RWPE2 (cell line): ENCODE results near the gene CPXM2.

Source experiments
- ATAC-seq: fragments of 200-7000 bp; cut with Tn5 transposase; 3 replicates; pipeline ENCODE4 v1.9.1; 2021; ENCODE audit warnings: low read depth
- DNase-seq: peaks from one replicate; pipeline ENCODE4 v3.0.0-alpha.2; 2020; ENCODE audit warnings: low spot score
- H3K27ac ChIP-seq: fragments of 450-650 bp; 2 replicates; pipeline ENCODE4 v1.5.1; 2017; ENCODE audit warnings: mild to moderate bottlenecking; ENCODE audit not compliant: poor library complexity, severe bottlenecking
- H3K27me3 ChIP-seq: fragments of 250-450 bp; sonication (Bioruptor Pico); 2 replicates; pipeline ENCODE4 v1.5.1; 2021; ENCODE audit warnings: mild to moderate bottlenecking, moderate library complexity; ENCODE audit not compliant: insufficient read depth, poor library complexity, severe bottlenecking
- H3K36me3 ChIP-seq: fragments of 250-450 bp; sonication (Bioruptor Pico); 2 replicates; pipeline ENCODE4 v1.5.1; 2020; ENCODE audit warnings: low read depth, mild to moderate bottlenecking, moderate library complexity
- H3K4me1 ChIP-seq: fragments of 250-450 bp; sonication (Bioruptor Pico); 2 replicates; pipeline ENCODE4 v1.5.1; 2021; ENCODE audit warnings: mild to moderate bottlenecking, moderate library complexity; ENCODE audit not compliant: insufficient read depth, poor library complexity, severe bottlenecking
- H3K4me3 ChIP-seq: fragments of 250-450 bp; sonication (Bioruptor Pico); 2 replicates; pipeline ENCODE4 v1.5.1; 2021; ENCODE audit warnings: mild to moderate bottlenecking, moderate library complexity; ENCODE audit not compliant: severe bottlenecking
- H3K9me3 ChIP-seq: fragments of 250-450 bp; sonication (Bioruptor Pico); 2 replicates; pipeline ENCODE4 v1.5.1; 2021; ENCODE audit warnings: mild to moderate bottlenecking, moderate library complexity; ENCODE audit not compliant: severe bottlenecking
- CTCF ChIP-seq: fragments of 450-650 bp; IDR thresholded peaks from one replicate; pipeline ENCODE4 v1.5.1; 2017; ENCODE audit warnings: mild to moderate bottlenecking, moderate library complexity; ENCODE audit not compliant: poor library complexity, severe bottlenecking

The CPXM2 gene

GRCh38 chr10:123761038-123761428 is 130.6 kb downstream of the CPXM2 start:
- TF ChIP-seq CTCF: peak; percentile 13
- H3K4me3 ChIP-seq: no peak overlapping the region
- no peak for DNase-seq
- H3K36me3 ChIP-seq: no peaks in the 10 kb centered on the region
- H3K9me3 ChIP-seq: no peaks in the 10 kb centered on the region
- peaks cover 7% of the 10 kb centered on the region for H3K27me3 ChIP-seq
- no peaks in the 10 kb centered on the region for H3K4me1 ChIP-seq
- H3K27ac ChIP-seq: no peak overlapping the region
- peak; percentile 76 for ATAC-seq

- H3K27me3 ChIP-seq: peaks cover 7% of the 10 kb centered on the region
- no peaks in the 10 kb centered on the region for H3K9me3 ChIP-seq
- no peak for TF ChIP-seq CTCF
- no peak overlapping the region for H3K27ac ChIP-seq
- no peaks in the 10 kb centered on the region for H3K36me3 ChIP-seq
- no peaks in the 10 kb centered on the region for H3K4me1 ChIP-seq
- no peak for ATAC-seq
- no peak overlapping the region for H3K4me3 ChIP-seq
- no peak for DNase-seq
Observed at GRCh38 chr10:123760356-123761037, 131.1 kb downstream of the CPXM2 start.

GRCh38 chr10:123759501-123760031 is 132.0 kb downstream of the CPXM2 start:
- Histone ChIP-seq H3K9me3 (no peaks in the 10 kb centered on the region), H3K27me3 (peaks cover 4% of the 10 kb centered on the region), H3K27ac (no peak overlapping the region), H3K36me3 (no peaks in the 10 kb centered on the region), H3K4me1 (no peaks in the 10 kb centered on the region), H3K4me3 (no peak overlapping the region)
- ATAC-seq: no peak
- no peak for DNase-seq
- TF ChIP-seq CTCF: no peak

- no peak overlapping the region for H3K4me3 ChIP-seq
- no peak for TF ChIP-seq CTCF
- no peaks in the 10 kb centered on the region for H3K4me1 ChIP-seq
- ATAC-seq (no peak), DNase-seq (no peak)
- H3K36me3 ChIP-seq: no peaks in the 10 kb centered on the region
- H3K27ac ChIP-seq: no peak overlapping the region
- no peaks in the 10 kb centered on the region for H3K9me3 ChIP-seq
- H3K27me3 ChIP-seq: peaks cover 6% of the 10 kb centered on the region
Observed at GRCh38 chr10:123759041-123759440, 132.6 kb downstream of the CPXM2 start.

GRCh38 chr10:123757853-123758252 is 133.8 kb downstream of the CPXM2 start:
- no peak overlapping the region for H3K4me3 ChIP-seq
- ATAC-seq (no peak), DNase-seq (no peak)
- no peak overlapping the region for H3K27ac ChIP-seq
- no peak for TF ChIP-seq CTCF
- H3K4me1 ChIP-seq: no peaks in the 10 kb centered on the region
- H3K9me3 ChIP-seq: no peaks in the 10 kb centered on the region
- H3K36me3 ChIP-seq: no peaks in the 10 kb centered on the region
- peaks cover 10% of the 10 kb centered on the region for H3K27me3 ChIP-seq
